CD4-positive, alpha-beta memory T cell (primary cell): Measurements from ENCODE around the gene CHCT1. TPM values are rescaled to one million over a fixed set of nuclear protein-coding genes. Genes with fewer than 3 reads are reported as not detected.

ENCODE experiments used
- CTCF ChIA-PET: fragments of 350-600 bp; sonication (Branson Sonifier 250); formaldehyde crosslinking; loops from one replicate; lab custom pipeline; 2021; ENCODE audit warnings: inconsistent platforms; ENCODE audit not compliant: partially characterized antibody; lab: Charles Lee
- POLR2A ChIA-PET: fragments of 350-600 bp; sonication (Branson Sonifier 250); formaldehyde crosslinking; loops from one replicate; lab custom pipeline; 2021; ENCODE audit not compliant: partially characterized antibody; lab: Charles Lee
- DNase-seq, 5 donors: peaks; one replicate each; pipeline versions ENCODE4 v3.0.0 to v3.0.0-alpha.2; 2020 to 2022; ENCODE audit warnings: mixed read lengths in 1 of 5
- H3K27ac ChIP-seq: one replicate; pipeline ENCODE4 v1.7.0; 2013; ENCODE audit warnings: low read depth, low read length
- H3K27me3 ChIP-seq: 2 replicates; pipeline ENCODE4 v1.7.0; 2013; ENCODE audit warnings: mild to moderate bottlenecking, low read length, moderate library complexity; ENCODE audit not compliant: insufficient read depth
- H3K36me3 ChIP-seq: 2 replicates; pipeline ENCODE4 v1.7.0; 2013; ENCODE audit warnings: mild to moderate bottlenecking, low read length, moderate library complexity; ENCODE audit not compliant: insufficient read depth
- H3K4me1 ChIP-seq: 2 replicates; pipeline ENCODE4 v1.7.0; 2013; ENCODE audit warnings: mild to moderate bottlenecking, low read length, moderate library complexity; ENCODE audit not compliant: insufficient read depth
- H3K4me3 ChIP-seq, 2 donors: one replicate each; pipeline ENCODE4 v1.7.0; 2013; ENCODE audit warnings: low read length in 2 of 2, mild to moderate bottlenecking in 1 of 2
- H3K9me3 ChIP-seq, 2 donors: one replicate each; pipeline ENCODE4 v1.7.0; 2013; ENCODE audit warnings: low read length in 2 of 2, control low read depth in 1 of 2; ENCODE audit not compliant: control insufficient read depth in 1 of 2
- H3K27ac Mint-ChIP-seq, 7 donors: one replicate each; pipeline ENCODE4 v1.8.0; 2020 to 2021; ENCODE audit warnings: mixed read lengths in 7 of 7, mild to moderate bottlenecking in 6 of 7, inconsistent platforms in 3 of 7, moderate library complexity in 3 of 7
- H3K27me3 Mint-ChIP-seq, 2 donors: one replicate each; pipeline ENCODE4 v1.8.0; 2020 to 2021; ENCODE audit warnings: mixed read lengths in 2 of 2
- H3K36me3 Mint-ChIP-seq, 2 donors: one replicate each; pipeline ENCODE4 v1.8.0; 2020 to 2021; ENCODE audit warnings: mixed read lengths in 2 of 2, inconsistent platforms in 1 of 2, mild to moderate bottlenecking in 1 of 2
- H3K4me1 Mint-ChIP-seq, 4 donors: one replicate each; pipeline ENCODE4 v1.8.0; 2020 to 2021; ENCODE audit warnings: mixed read lengths in 4 of 4, mild to moderate bottlenecking in 1 of 4
- H3K4me3 Mint-ChIP-seq, 8 donors: one replicate each; pipeline ENCODE4 v1.8.0; 2020 to 2021; ENCODE audit warnings: mixed read lengths in 8 of 8, mild to moderate bottlenecking in 7 of 8, moderate library complexity in 6 of 8, inconsistent platforms in 3 of 8
- H3K9me3 Mint-ChIP-seq, 8 donors: one replicate each; pipeline ENCODE4 v1.8.0; 2020 to 2021; ENCODE audit warnings: mixed read lengths in 8 of 8, mild to moderate bottlenecking in 5 of 8, inconsistent platforms in 3 of 8, moderate library complexity in 1 of 8
- intact Hi-C: fragments of 100-400 bp; cut with micrococcal nuclease; formaldehyde crosslinking; loops from one replicate; pipeline ENCODE4 v1.15.1; 2023
- polyA plus RNA-seq, 2 donors: library from polyadenylated mRNA; unstranded; fragments of 300-500 nt; fragmentation: Illumina TruSeq; gene quantifications; one replicate each; pipeline ENCODE4 v1.2.3, GENCODE V29; 2021
- total RNA-seq, 2 experiments: library from RNA; stranded (reverse); gene quantifications; one replicate each; pipeline ENCODE4 v1.2.3, GENCODE V29; 2021

CHCT1 gene
- total and polyA plus RNA-seq, 4 experiments from 2014 or later: 0.54 TPM; not detected in 3

DNA sequence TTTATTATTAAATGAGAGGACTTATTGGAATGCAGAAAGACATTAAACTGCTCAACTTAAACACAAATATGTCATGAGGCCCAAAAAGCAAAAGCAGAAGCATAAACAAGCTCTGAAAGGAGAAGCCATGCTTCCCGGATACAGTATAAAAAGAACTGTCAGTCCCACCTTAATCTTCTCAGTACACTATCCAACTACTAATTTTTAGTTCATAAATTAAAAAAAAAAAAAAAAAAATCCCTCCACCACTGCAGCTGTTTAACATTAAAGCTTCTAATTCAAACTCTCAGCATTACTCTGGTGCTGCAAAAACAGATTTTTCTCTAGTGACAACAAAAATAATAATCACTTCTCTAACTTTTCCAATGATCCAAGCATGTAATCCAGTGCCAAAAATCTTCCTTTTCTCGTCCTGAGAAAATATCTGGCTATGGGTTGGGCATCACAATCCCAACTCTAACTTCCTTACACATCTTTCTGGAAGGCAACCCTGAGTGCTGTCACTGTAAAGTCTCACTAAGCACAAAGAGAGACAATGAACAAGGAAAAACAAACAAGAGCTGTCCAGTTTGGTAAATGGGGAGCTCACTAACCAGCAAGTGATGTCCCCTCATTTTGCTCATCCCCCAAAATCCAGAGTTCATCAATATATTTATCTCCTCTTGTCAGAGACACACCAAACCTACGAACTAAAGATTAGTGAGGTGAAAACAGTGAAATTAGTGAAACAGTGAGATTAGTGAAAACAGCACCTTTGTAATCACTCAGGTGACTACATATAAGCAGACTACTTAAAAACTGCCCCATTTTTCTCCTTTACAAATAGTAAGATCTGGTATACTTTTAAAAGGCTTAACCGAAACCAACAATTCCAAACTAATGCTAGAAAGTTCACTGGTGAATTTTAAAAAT lies 35.9 kb upstream of the CHCT1 start:
- H3K27ac ChIP-seq: no peak overlapping the region
- CTCF ChIA-PET: no interaction called here
- Mint-ChIP-seq H3K27ac (peak overlapping the region in 1 of 7 donors; percentile 55), H3K9me3 (no peaks in the 10 kb centered on the region), H3K4me3 (no peak overlapping the region), H3K36me3 (peaks cover 3 to 11% of the 10 kb centered on the region in 2 donors), H3K27me3 (no peaks in the 10 kb centered on the region), H3K4me1 (peaks cover 42 to 66% (median 47%) of the 10 kb centered on the region in 4 donors)
- H3K36me3 ChIP-seq: no peaks in the 10 kb centered on the region
- H3K27me3 ChIP-seq: no peaks in the 10 kb centered on the region
- no peaks in the 10 kb centered on the region for H3K9me3 ChIP-seq
- POLR2A ChIA-PET: no interaction called here
- no peak overlapping the region for H3K4me3 ChIP-seq
- DNase-seq: no peak
- H3K4me1 ChIP-seq: peaks cover 15% of the 10 kb centered on the region
- intact Hi-C loops: no loop called here

DNA sequence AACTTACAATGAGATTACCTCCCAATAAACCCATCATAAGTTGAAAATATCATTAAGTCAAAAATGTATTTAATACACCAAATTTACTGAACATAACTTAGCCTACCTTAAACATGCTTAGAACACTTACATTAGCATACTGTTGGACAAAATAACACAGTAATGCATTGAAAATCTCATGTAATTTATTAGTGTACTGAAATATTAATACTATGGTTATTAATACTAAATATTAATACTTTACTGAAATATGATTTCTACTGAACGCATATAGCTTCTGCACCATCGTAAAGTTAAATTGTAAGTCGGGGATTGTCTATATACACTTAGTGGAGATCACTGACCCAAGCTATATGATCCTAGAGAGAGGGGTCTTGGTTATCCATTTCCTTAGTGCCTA lies 34.6 kb upstream of the CHCT1 start:
- Mint-ChIP-seq H3K4me1 (peaks cover 44 to 61% (median 53%) of the 10 kb centered on the region in 4 donors), H3K36me3 (peaks cover 0 to 16% of the 10 kb centered on the region in 2 donors), H3K27ac (no peak overlapping the region), H3K27me3 (no peaks in the 10 kb centered on the region), H3K9me3 (no peaks in the 10 kb centered on the region), H3K4me3 (no peak overlapping the region)
- Histone ChIP-seq H3K4me3 (no peak overlapping the region), H3K27ac (no peak overlapping the region), H3K9me3 (no peaks in the 10 kb centered on the region), H3K4me1 (peaks cover 16% of the 10 kb centered on the region), H3K27me3 (no peaks in the 10 kb centered on the region), H3K36me3 (no peaks in the 10 kb centered on the region)
- intact Hi-C loops: no loop called here
- POLR2A ChIA-PET: no interaction called here
- CTCF ChIA-PET: no interaction called here
- no peak for DNase-seq

DNA sequence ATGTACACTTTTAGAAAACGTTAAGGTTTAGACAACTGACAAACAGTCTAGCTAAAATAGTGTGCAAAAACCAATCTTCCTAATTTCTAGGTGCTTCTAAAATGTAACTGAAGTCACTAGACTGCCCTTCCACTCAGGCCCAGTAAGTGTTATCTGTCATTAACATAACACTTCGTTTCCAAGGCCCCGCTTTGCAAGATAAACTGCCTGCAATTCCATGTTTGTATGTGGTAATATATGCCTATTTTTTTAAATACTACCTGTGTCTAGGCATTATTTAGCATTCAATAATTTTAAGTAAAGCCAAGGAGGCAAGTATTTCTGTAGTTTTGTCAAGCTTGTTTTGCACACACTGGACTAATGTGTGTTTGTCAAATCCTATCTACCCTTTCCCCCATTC lies 33.5 kb upstream of the CHCT1 start:
- no peaks in the 10 kb centered on the region for H3K27me3 ChIP-seq
- no peaks in the 10 kb centered on the region for H3K27me3 Mint-ChIP-seq
- ChIA-PET CTCF (no interaction called here), POLR2A (no interaction called here)
- no peaks in the 10 kb centered on the region for H3K9me3 ChIP-seq
- peaks cover 45 to 68% (median 54%) of the 10 kb centered on the region in 4 donors for H3K4me1 Mint-ChIP-seq
- H3K36me3 Mint-ChIP-seq: peaks cover 0 to 19% of the 10 kb centered on the region in 2 donors
- no peak overlapping the region for H3K27ac ChIP-seq
- H3K36me3 ChIP-seq: no peaks in the 10 kb centered on the region
- peaks cover 22% of the 10 kb centered on the region for H3K4me1 ChIP-seq
- no peak for DNase-seq
- no peak overlapping the region for H3K4me3 ChIP-seq
- H3K4me3 Mint-ChIP-seq: peak overlapping the region in 2 of 8 donors; percentile 7 to 20
- no peaks in the 10 kb centered on the region for H3K9me3 Mint-ChIP-seq
- no peak overlapping the region for H3K27ac Mint-ChIP-seq
- intact Hi-C loops: no loop called here

DNA sequence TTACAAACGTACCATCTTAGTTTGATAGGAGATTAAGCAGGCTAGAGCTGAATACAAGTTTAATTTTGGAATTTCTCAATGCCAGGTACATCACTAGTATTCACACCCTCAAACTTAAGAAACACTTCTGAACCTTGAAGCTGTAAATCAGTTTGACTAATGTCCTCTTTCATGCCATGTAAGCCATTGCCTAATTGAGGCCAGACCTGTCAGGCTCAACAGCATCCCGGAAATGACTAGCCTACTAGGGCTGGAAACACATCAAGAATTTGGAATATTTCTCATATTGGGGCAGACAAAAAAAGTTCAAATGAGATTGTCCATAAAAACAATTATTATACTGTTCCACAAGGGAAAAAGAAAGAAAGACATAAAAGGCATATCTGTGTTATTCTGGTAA lies 32.1 kb upstream of the CHCT1 start:
- Histone ChIP-seq H3K27me3 (no peaks in the 10 kb centered on the region), H3K4me1 (peaks cover 22% of the 10 kb centered on the region), H3K27ac (no peak overlapping the region), H3K36me3 (no peaks in the 10 kb centered on the region), H3K4me3 (no peak overlapping the region), H3K9me3 (no peaks in the 10 kb centered on the region)
- CTCF ChIA-PET: no interaction called here
- intact Hi-C loops: loop anchor here (5.0 kb wide), 2 partner anchors 313 to 498 kb away; partner anchors contain the start of genes HEATR6, RPS6KB1 and TUBD1
- Mint-ChIP-seq H3K4me1 (peaks cover 39 to 64% (median 44%) of the 10 kb centered on the region in 4 donors), H3K36me3 (peaks cover 0 to 19% of the 10 kb centered on the region in 2 donors), H3K4me3 (peak overlapping the region; percentile 92 to 97 (median 96)), H3K27me3 (no peaks in the 10 kb centered on the region), H3K27ac (peak overlapping the region in 4 of 7 donors; percentile 58 to 96 (median 68)), H3K9me3 (no peaks in the 10 kb centered on the region)
- DNase-seq: no peak
- POLR2A ChIA-PET: interaction anchor here (0.6 kb wide), 1 partner anchor 132 kb away, joined by 3 read pairs; no protein-coding TSS in a partner anchor

DNA sequence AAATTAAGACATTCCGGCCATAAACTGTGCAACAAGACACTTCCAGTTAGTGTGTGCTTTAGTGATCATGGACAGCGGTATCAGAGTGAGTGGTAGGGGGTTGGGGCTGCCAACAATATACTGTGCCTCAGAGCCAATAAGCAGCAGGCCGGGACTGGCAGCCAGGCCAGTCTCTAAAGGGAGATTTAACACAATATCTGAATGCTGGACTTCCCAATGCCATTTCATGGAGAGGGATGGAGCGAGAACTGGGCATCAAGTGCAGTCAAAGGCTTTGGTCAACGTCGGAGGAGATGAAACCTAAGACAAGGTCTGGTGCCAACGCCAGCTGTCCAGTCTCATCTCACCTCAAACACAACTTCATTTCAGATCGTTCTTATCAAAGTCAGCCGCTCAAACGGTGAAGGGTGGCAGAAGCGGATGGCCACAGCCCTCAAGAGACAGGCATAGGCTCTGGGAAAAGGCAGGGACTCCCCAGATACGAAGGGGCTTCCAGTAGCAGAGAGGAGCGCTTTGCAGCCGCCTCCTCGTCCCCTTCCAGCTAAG lies 31.3 kb upstream of the CHCT1 start:
- peak overlapping the region; percentile 96 to 99 (median 98) for H3K27ac Mint-ChIP-seq

DNA sequence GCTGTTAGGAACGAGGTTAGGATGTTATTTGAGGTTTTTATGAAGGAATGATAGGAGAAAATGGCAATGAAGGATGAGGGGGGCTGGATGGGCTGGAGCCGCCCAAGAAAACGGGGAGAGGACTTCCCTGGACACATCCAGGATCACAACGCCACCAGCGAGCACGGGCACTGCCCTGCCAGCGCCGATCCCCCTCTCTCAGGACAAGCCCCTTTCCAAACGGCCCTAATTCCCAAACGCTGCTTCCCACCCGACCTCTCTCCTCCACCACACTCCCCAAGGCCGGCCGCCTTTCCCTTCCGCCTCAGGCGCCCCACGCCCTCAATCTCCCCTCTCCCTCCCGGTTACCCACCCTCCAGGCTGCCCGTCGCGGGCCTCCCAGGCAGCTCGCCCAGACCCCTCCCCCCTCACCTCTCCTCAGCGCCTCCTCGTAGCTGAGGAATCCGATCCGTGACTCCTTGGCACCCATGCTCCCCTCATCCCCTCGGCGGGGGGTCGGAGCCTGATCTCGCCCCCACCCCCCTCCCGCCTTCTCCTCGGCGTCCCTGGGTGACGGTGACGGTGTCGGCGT lies 30.7 kb upstream of the CHCT1 start:
- peak overlapping the region; percentile 47 to 67 for H3K4me3 ChIP-seq
- no peaks in the 10 kb centered on the region for H3K9me3 ChIP-seq
- no peaks in the 10 kb centered on the region for H3K9me3 Mint-ChIP-seq
- intact Hi-C loops: loop anchor here (1.0 to 5.0 kb wide), 6 partner anchors 30 to 499 kb away; partner anchors contain the start of genes APPBP2, BCAS3, HEATR6 and RPS6KB1
- H3K27me3 ChIP-seq: no peaks in the 10 kb centered on the region
- peaks cover 31 to 54% (median 39%) of the 10 kb centered on the region in 4 donors for H3K4me1 Mint-ChIP-seq
- peak overlapping the region; percentile 92 to 97 (median 96) for H3K4me3 Mint-ChIP-seq
- peaks cover 22% of the 10 kb centered on the region for H3K4me1 ChIP-seq
- ChIA-PET CTCF (interaction anchor here (1.0 to 1.4 kb wide), 3 partner anchors 28 to 30 kb away, joined by 3 to 5 read pairs (median 4); no protein-coding TSS in a partner anchor), POLR2A (interaction anchor here (0.6 to 1.7 kb wide), 13 partner anchors 8 to 1181 kb away, joined by 3 to 11 read pairs (median 3); partner anchors contain the start of genes BCAS3, CLTC, HEATR6 and PPM1D)
- no peak for DNase-seq
- peaks cover 0 to 17% of the 10 kb centered on the region in 2 donors for H3K36me3 Mint-ChIP-seq
- H3K27ac ChIP-seq: peak overlapping the region; percentile 84
- no peaks in the 10 kb centered on the region for H3K27me3 Mint-ChIP-seq
- H3K27ac Mint-ChIP-seq: peak overlapping the region; percentile 96 to 99 (median 98)
- no peaks in the 10 kb centered on the region for H3K36me3 ChIP-seq

More for the DNA sequence above, 31.3 kb upstream of the CHCT1 start:
- H3K27me3 ChIP-seq: no peaks in the 10 kb centered on the region
- peak overlapping the region; percentile 84 for H3K27ac ChIP-seq
- peak overlapping the region; percentile 92 to 97 (median 96) for H3K4me3 Mint-ChIP-seq
- peaks cover 22% of the 10 kb centered on the region for H3K4me1 ChIP-seq
- POLR2A ChIA-PET: interaction anchor here (1.0 to 1.7 kb wide), 5 partner anchors 30 to 313 kb away, joined by 3 to 9 read pairs (median 3); partner anchors contain the start of genes HEATR6 and PPM1D
- no peaks in the 10 kb centered on the region for H3K36me3 ChIP-seq
- peaks cover 0 to 17% of the 10 kb centered on the region in 2 donors for H3K36me3 Mint-ChIP-seq
- H3K9me3 ChIP-seq: no peaks in the 10 kb centered on the region
- H3K4me3 ChIP-seq: peak overlapping the region; percentile 47 to 67
- no peaks in the 10 kb centered on the region for H3K27me3 Mint-ChIP-seq
- CTCF ChIA-PET: interaction anchor here (1.0 kb wide), 1 partner anchor 29 kb away, joined by 3 read pairs; no protein-coding TSS in a partner anchor
- no peaks in the 10 kb centered on the region for H3K9me3 Mint-ChIP-seq
- peaks cover 35 to 58% (median 42%) of the 10 kb centered on the region in 4 donors for H3K4me1 Mint-ChIP-seq
- peak in 4 of 5 donors; percentile 1 to 38 (median 6) for DNase-seq
- intact Hi-C loops: loop anchor here (5.0 kb wide), 2 partner anchors 314 to 499 kb away; partner anchors contain the start of genes HEATR6, RPS6KB1 and TUBD1
